Measurements from ENCODE around the gene SAMMSON. TPM values are rescaled to one million over a fixed set of nuclear protein-coding genes. Genes with fewer than 3 reads are reported as not detected.
A peak's percentile ranks its signal among the peaks of the same experiment; 100 is the strongest.

The SAMMSON gene
- total and polyA plus RNA-seq, 8 donors: 0.46 to 4.9 (median 1.7) TPM; not detected in 2

DNA sequence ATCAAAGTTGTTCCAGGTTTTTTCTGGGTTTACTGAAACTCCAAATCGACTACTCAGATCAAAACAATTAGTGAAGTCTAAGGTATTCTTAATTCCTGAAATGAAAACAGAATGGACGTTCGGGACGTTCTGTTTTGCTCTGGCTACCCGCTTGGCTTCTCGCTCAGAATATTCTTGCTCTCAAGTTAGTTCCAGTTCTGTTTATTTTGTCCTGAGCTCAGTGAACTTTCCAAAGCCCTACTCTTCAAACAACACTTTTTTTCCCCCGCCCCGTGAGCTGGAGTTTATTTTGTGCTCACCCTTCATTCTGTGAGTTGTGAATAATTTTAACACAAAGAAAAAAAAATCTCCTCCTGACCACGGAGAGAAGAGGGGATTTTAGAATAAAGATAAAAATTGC is 72.6 kb downstream of the SAMMSON start:
- intact Hi-C loops (cut with DNase I; ENCODE audit: low total_unique reads): no loop called here
- WGBS, 5 donors: 3 to 15% (median 6%) methylated on average over 9 of the region's 9 CpGs
- H3K9me3 ChIP-seq: no peaks in the 10 kb centered on the region
- H3K36me3 ChIP-seq: no peaks in the 10 kb centered on the region
- peak; percentile 47 to 59 for DNase-seq
- H3K4me3 ChIP-seq: peak overlapping the region; percentile 15 to 30 (median 21)
- peak in 2 of 3 donors; percentile 47 to 53 for TF ChIP-seq POLR2AphosphoS5 (IDR thresholded peaks at IDR 0.05)
- TF ChIP-seq POLR2A (IDR thresholded peaks at IDR 0.05): no peak
- TF ChIP-seq, protein P1, sequence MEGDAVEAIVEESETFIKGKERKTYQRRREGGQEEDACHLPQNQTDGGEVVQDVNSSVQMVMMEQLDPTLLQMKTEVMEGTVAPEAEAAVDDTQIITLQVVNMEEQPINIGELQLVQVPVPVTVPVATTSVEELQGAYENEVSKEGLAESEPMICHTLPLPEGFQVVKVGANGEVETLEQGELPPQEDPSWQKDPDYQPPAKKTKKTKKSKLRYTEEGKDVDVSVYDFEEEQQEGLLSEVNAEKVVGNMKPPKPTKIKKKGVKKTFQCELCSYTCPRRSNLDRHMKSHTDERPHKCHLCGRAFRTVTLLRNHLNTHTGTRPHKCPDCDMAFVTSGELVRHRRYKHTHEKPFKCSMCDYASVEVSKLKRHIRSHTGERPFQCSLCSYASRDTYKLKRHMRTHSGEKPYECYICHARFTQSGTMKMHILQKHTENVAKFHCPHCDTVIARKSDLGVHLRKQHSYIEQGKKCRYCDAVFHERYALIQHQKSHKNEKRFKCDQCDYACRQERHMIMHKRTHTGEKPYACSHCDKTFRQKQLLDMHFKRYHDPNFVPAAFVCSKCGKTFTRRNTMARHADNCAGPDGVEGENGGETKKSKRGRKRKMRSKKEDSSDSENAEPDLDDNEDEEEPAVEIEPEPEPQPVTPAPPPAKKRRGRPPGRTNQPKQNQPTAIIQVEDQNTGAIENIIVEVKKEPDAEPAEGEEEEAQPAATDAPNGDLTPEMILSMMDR (IDR thresholded peaks at IDR 0.05): no peak
- no peak for TF ChIP-seq EP300 (IDR thresholded peaks at IDR 0.05)
- H3K27me3 ChIP-seq: no peaks in the 10 kb centered on the region
- peak overlapping the region; percentile 45 to 85 (median 80) for H3K27ac ChIP-seq
- H3K4me1 ChIP-seq: peaks cover 6 to 69% (median 46%) of the 10 kb centered on the region in 4 donors

DNA sequence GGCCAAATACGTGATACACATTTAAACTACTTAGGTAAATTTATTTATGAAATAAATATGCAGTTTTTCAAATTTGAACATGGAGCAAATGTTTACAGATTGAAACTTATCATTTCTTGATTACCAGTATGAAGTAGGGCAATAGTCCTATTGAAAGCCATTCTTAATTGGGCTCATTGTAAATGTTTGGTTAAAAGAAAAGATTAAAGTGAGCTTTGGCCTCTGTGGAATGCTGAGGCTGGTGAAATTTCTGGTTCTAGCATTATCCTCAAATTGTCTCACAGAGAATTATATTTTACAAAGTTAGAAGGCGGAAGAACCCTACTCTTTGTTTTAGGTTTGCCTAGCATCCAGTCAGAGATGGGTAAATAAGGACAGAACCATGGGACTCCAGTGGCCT is 73.2 kb downstream of the SAMMSON start:
- intact Hi-C loops (cut with DNase I; ENCODE audit: low total_unique reads): no loop called here
- WGBS, 5 donors: 30 to 66% (median 45%) methylated on average over 2 of the region's 2 CpGs
- TF ChIP-seq POLR2AphosphoS5 (IDR thresholded peaks at IDR 0.05) (no peak), EP300 (IDR thresholded peaks at IDR 0.05) (no peak), POLR2A (IDR thresholded peaks at IDR 0.05) (no peak)
- TF ChIP-seq, protein P1 (IDR thresholded peaks at IDR 0.05): no peak
- no peak for DNase-seq
- Histone ChIP-seq H3K9me3 (peaks cover 0 to 2% (median 0%) of the 10 kb centered on the region in 4 donors), H3K4me3 (no peak overlapping the region), H3K27me3 (no peaks in the 10 kb centered on the region), H3K36me3 (no peaks in the 10 kb centered on the region), H3K27ac (peak overlapping the region in 4 of 5 donors; percentile 66 to 85 (median 82)), H3K4me1 (peaks cover 6 to 66% (median 44%) of the 10 kb centered on the region in 4 donors)

DNA sequence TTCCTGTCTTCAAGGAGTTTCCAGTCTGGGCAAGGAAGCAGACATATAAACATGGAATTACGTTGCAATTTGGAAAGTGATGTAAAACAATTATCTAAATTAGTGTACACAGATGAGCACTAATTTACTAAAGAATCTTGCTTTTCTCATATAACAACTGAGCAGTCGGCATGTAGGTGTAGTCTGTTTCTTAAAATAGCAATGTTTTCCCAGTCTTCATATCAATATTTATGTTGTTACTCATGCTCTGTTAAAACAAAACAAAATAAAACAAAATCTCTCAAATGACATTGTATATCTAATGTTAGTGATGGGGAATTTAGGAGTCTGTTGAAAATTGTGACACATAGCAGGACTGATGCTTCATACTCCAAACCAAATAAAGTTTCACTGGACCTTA is 75.6 kb downstream of the SAMMSON start:
- WGBS, 5 donors: 29 to 46% (median 36%) methylated on average over 2 of the region's 2 CpGs
- Histone ChIP-seq H3K9me3 (peaks cover 0 to 9% (median 0%) of the 10 kb centered on the region in 4 donors), H3K27me3 (no peaks in the 10 kb centered on the region), H3K4me3 (no peak overlapping the region), H3K36me3 (no peaks in the 10 kb centered on the region), H3K27ac (peak overlapping the region; percentile 7 to 83 (median 46)), H3K4me1 (peaks cover 6 to 64% (median 41%) of the 10 kb centered on the region in 4 donors)
- intact Hi-C loops (cut with DNase I; ENCODE audit: low total_unique reads): no loop called here
- no peak for TF ChIP-seq POLR2A (IDR thresholded peaks at IDR 0.05)
- TF ChIP-seq, protein P1 (IDR thresholded peaks at IDR 0.05): no peak
- no peak for TF ChIP-seq POLR2AphosphoS5 (IDR thresholded peaks at IDR 0.05)
- TF ChIP-seq EP300 (IDR thresholded peaks at IDR 0.05): no peak
- no peak for DNase-seq

DNA sequence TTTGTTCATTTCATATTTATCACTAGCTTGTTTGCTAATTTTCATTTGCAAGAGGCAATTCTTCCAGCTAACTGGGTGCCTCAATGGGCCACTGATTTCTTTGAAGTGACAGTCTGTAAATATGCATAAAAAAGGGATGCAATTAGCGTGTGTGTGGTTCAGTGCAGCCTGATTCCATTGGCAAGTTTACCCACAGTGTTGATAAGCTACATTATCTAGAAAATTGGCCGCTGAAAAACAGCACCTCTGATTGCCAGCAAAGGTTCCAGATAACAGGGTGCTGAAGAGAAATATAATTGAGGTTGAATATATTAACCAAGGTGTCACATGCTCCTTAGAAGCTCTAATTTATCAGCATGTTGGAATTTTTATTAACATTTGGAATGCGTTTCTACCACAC is 76.9 kb downstream of the SAMMSON start:
- H3K9me3 ChIP-seq: peaks cover 0 to 9% (median 0%) of the 10 kb centered on the region in 4 donors
- H3K4me1 ChIP-seq: peaks cover 6 to 57% (median 35%) of the 10 kb centered on the region in 4 donors
- peak overlapping the region in 2 of 5 donors; percentile 43 to 83 for H3K27ac ChIP-seq
- 25 to 48% (median 34%) methylated on average over 3 of the region's 3 CpGs for WGBS, 5 donors
- TF ChIP-seq POLR2AphosphoS5 (IDR thresholded peaks at IDR 0.05): peak in 2 of 3 donors; percentile 62 to 72
- no peak for TF ChIP-seq EP300 (IDR thresholded peaks at IDR 0.05)
- TF ChIP-seq, protein P1 (IDR thresholded peaks at IDR 0.05): no peak
- intact Hi-C loops (cut with DNase I; ENCODE audit: low total_unique reads): no loop called here
- no peak overlapping the region for H3K4me3 ChIP-seq
- peak; percentile 38 to 68 for DNase-seq
- H3K27me3 ChIP-seq: no peaks in the 10 kb centered on the region
- H3K36me3 ChIP-seq: no peaks in the 10 kb centered on the region

All from stomach (tissue), 9 donors.